Peyer's patch (tissue), 4 donors: Measurements from ENCODE around the gene SERHL2.
"Not testable (repeated sequence)": the region's sequence is repeated elsewhere in the genome, so short reads cannot be mapped to it uniquely, and the experiment has no call there.

Source experiments
- CTCF ChIP-seq, 6 experiments: fragments of 450-650 bp in 4 of 6; fragments of 200-600 bp in 2 of 6; sonication (generic) in 1 of 6; IDR thresholded peaks; one replicate each; pipeline ENCODE4 v1.5.1; 2017 to 2019; ENCODE audit warnings: antibody characterized with exemption in 6 of 6, mild to moderate bottlenecking in 3 of 6, moderate library complexity in 1 of 6
- POLR2A ChIP-seq, 2 donors: fragments of 450-650 bp; IDR thresholded peaks; one replicate each; pipeline ENCODE4 v1.5.1; 2017; ENCODE audit warnings: antibody characterized with exemption in 2 of 2, mild to moderate bottlenecking in 2 of 2, moderate library complexity in 2 of 2

GRCh38 chr22:42570580-42570979 lies 16.8 kb downstream of the SERHL2 start:
- not testable (repeated sequence) for TF ChIP-seq CTCF, POLR2A (IDR thresholded peaks at IDR 0.05)
